DOHH2 (cell line): ENCODE results near the gene LCA5L.

Experiments used
- H3F3A ChIP-seq: fragments of 200-600 bp; sonication (generic), shearing (Covaris generic); 2 replicates; pipeline ENCODE4 v1.6.0; 2016; ENCODE audit warnings: antibody characterized with exemption, mild to moderate bottlenecking; ENCODE audit not compliant: control insufficient read depth, insufficient read depth
- H3K27ac ChIP-seq: fragments of 200-600 bp; sonication (generic); 2 replicates; pipeline ENCODE4 v1.5.1; 2014; ENCODE audit warnings: low read depth, mild to moderate bottlenecking, low read length, moderate library complexity
- H3K27me3 ChIP-seq: fragments of 200-600 bp; sonication (generic); 2 replicates; pipeline ENCODE4 v1.6.1; 2014; ENCODE audit warnings: mild to moderate bottlenecking, low read length, mixed read lengths; ENCODE audit not compliant: control insufficient read depth
- H3K36me3 ChIP-seq: fragments of 200-600 bp; sonication (generic); 2 replicates; pipeline ENCODE4 v1.6.1; 2014; ENCODE audit warnings: mild to moderate bottlenecking, low read length, moderate library complexity, mixed read lengths; ENCODE audit not compliant: control insufficient read depth
- H3K4me1 ChIP-seq: fragments of 200-600 bp; sonication (generic); 2 replicates; pipeline ENCODE4 v1.6.1; 2014; ENCODE audit warnings: mild to moderate bottlenecking, low read length, mixed read lengths; ENCODE audit not compliant: control insufficient read depth
- H3K4me2 ChIP-seq: fragments of 200-600 bp; sonication (generic); 2 replicates; pipeline ENCODE4 v1.6.0; 2014; ENCODE audit warnings: mild to moderate bottlenecking, low read length, moderate library complexity
- H3K4me3 ChIP-seq: fragments of 200-600 bp; sonication (generic); 2 replicates; pipeline ENCODE4 v1.5.1; 2014; ENCODE audit warnings: mild to moderate bottlenecking, low read length, mixed read lengths
- H3K79me2 ChIP-seq: fragments of 200-600 bp; sonication (generic); 2 replicates; pipeline ENCODE4 v1.6.1; 2014; ENCODE audit warnings: mild to moderate bottlenecking, low read length, mixed read lengths; ENCODE audit not compliant: control insufficient read depth
- H3K9me2 ChIP-seq: fragments of 200-600 bp; sonication (generic); replicated peaks from 2 replicates; pipeline ENCODE4 v1.6.1; 2014; ENCODE audit warnings: mild to moderate bottlenecking, low read length, mixed read lengths; ENCODE audit not compliant: control insufficient read depth
- H3K9me3 ChIP-seq: fragments of 200-600 bp; sonication (generic); 2 replicates; pipeline ENCODE4 v1.6.1; 2014; ENCODE audit warnings: antibody characterized with exemption, low read length, mixed read lengths; ENCODE audit not compliant: control insufficient read depth, insufficient read depth
- H4K20me1 ChIP-seq: fragments of 200-600 bp; sonication (generic); 2 replicates; pipeline ENCODE4 v1.6.0; 2014; ENCODE audit warnings: low read depth, mild to moderate bottlenecking, antibody characterized with exemption, low read length, moderate library complexity; ENCODE audit not compliant: control insufficient read depth, insufficient read depth
- CTCF ChIP-seq: fragments of 200-600 bp; sonication (generic); IDR thresholded peaks from one replicate; pipeline ENCODE4 v1.5.1; 2014; ENCODE audit warnings: antibody characterized with exemption, mild to moderate bottlenecking, low read depth, low read length; ENCODE audit not compliant: poor library complexity, severe bottlenecking
- EZH2phosphoT487 ChIP-seq: fragments of 200-600 bp; sonication (generic); IDR thresholded peaks from 2 replicates; pipeline ENCODE4 v1.6.1; 2017; ENCODE audit warnings: borderline replicate concordance, mild to moderate bottlenecking, antibody characterized with exemption, low read length, moderate library complexity, mixed read lengths

The LCA5L gene

GRCh38 chr21:39387461-39388037, 58.0 kb downstream of the LCA5L start:
- Histone ChIP-seq H3K27me3 (no peaks in the 10 kb centered on the region), H3K4me3 (peak overlapping the region; percentile 81), H3K27ac (peak overlapping the region; percentile 82), H3K9me2 (no peaks in the 10 kb centered on the region), H3K9me3 (no peaks in the 10 kb centered on the region), H3F3A (peaks cover 11% of the 10 kb centered on the region), H3K79me2 (peaks cover 65% of the 10 kb centered on the region), H3K4me1 (peaks cover 30% of the 10 kb centered on the region), H3K4me2 (peak overlapping the region; percentile 98), H3K36me3 (peaks cover 37% of the 10 kb centered on the region), H4K20me1 (no peaks in the 10 kb centered on the region)
- TF ChIP-seq EZH2phosphoT487 (no peak), CTCF (no peak)

GRCh38 chr21:39386899-39387298, 58.7 kb downstream of the LCA5L start:
- H3F3A ChIP-seq = peaks cover 11% of the 10 kb centered on the region
- no peaks in the 10 kb centered on the region for H4K20me1 ChIP-seq
- no peaks in the 10 kb centered on the region for H3K9me3 ChIP-seq
- H3K4me2 ChIP-seq = peak overlapping the region; percentile 98
- H3K9me2 ChIP-seq = no peaks in the 10 kb centered on the region
- no peak overlapping the region for H3K27ac ChIP-seq
- H3K4me3 ChIP-seq = peak overlapping the region; percentile 81
- TF ChIP-seq EZH2phosphoT487 = no peak
- TF ChIP-seq CTCF = no peak
- H3K4me1 ChIP-seq = peaks cover 30% of the 10 kb centered on the region
- H3K79me2 ChIP-seq = peaks cover 71% of the 10 kb centered on the region
- H3K27me3 ChIP-seq = no peaks in the 10 kb centered on the region
- H3K36me3 ChIP-seq = peaks cover 30% of the 10 kb centered on the region

- Histone ChIP-seq H3F3A (peaks cover 11% of the 10 kb centered on the region), H3K4me1 (peaks cover 34% of the 10 kb centered on the region), H3K36me3 (peaks cover 24% of the 10 kb centered on the region), H3K9me2 (no peaks in the 10 kb centered on the region), H3K27me3 (no peaks in the 10 kb centered on the region), H3K4me2 (no peak overlapping the region), H3K9me3 (no peaks in the 10 kb centered on the region), H3K4me3 (no peak overlapping the region), H3K27ac (no peak overlapping the region), H3K79me2 (peaks cover 77% of the 10 kb centered on the region), H4K20me1 (no peaks in the 10 kb centered on the region)
- TF ChIP-seq EZH2phosphoT487 (no peak), CTCF (no peak)
Observed at GRCh38 chr21:39386194-39386593, 59.4 kb downstream of the LCA5L start.
